Naive B cell (primary cell): ENCODE data around the gene CNTN1. TPM values are rescaled to one million over a fixed set of nuclear protein-coding genes. Genes with fewer than 3 reads are reported as not detected.

Experiments
- ATAC-seq, 2 donors: fragments of 150-1000 bp; cut with Tn5 transposase; 2 replicates each; pipeline ENCODE4 v1.10.0; 2021; ENCODE audit warnings: low read depth in 2 of 2, mild to moderate bottlenecking in 2 of 2, moderate library complexity in 2 of 2
- DNase-seq: peaks from one replicate; pipeline ENCODE4 v3.0.0; 2022
- H3K27ac Mint-ChIP-seq, 6 donors: one replicate each; pipeline ENCODE4 v1.8.0; 2020 to 2022; ENCODE audit warnings: mild to moderate bottlenecking in 6 of 6, mixed read lengths in 6 of 6, moderate library complexity in 5 of 6, inconsistent platforms in 2 of 6
- H3K27me3 Mint-ChIP-seq, 3 donors: one replicate each; pipeline ENCODE4 v1.8.0; 2021 to 2022; ENCODE audit warnings: mixed read lengths in 3 of 3, mild to moderate bottlenecking in 1 of 3
- H3K36me3 Mint-ChIP-seq, 2 donors: one replicate each; pipeline ENCODE4 v1.8.0; 2020 to 2022; ENCODE audit warnings: mixed read lengths in 2 of 2, inconsistent platforms in 1 of 2, mild to moderate bottlenecking in 1 of 2
- H3K4me1 Mint-ChIP-seq, 3 donors: one replicate each; pipeline ENCODE4 v1.8.0; 2020 to 2022; ENCODE audit warnings: mixed read lengths in 3 of 3, inconsistent platforms in 1 of 3, mild to moderate bottlenecking in 1 of 3, moderate library complexity in 1 of 3
- H3K4me3 Mint-ChIP-seq, 8 donors: one replicate each; pipeline ENCODE4 v1.8.0; 2020 to 2022; ENCODE audit warnings: mild to moderate bottlenecking in 8 of 8, mixed read lengths in 8 of 8, moderate library complexity in 8 of 8, inconsistent platforms in 2 of 8
- H3K9me3 Mint-ChIP-seq, 7 donors: one replicate each; pipeline ENCODE4 v1.8.0; 2020 to 2022; ENCODE audit warnings: mixed read lengths in 7 of 7, mild to moderate bottlenecking in 5 of 7, inconsistent platforms in 2 of 7, moderate library complexity in 1 of 7
- polyA plus RNA-seq, 6 donors: library from polyadenylated mRNA; unstranded; fragments of 300-500 nt; fragmentation: Illumina TruSeq; gene quantifications; one replicate each; pipeline ENCODE4 v1.2.3, GENCODE V29; 2021; ENCODE audit warnings: low read depth in 6 of 6

Gene CNTN1
- polyA plus RNA-seq, 6 donors from 2014 or later = not detected

GRCh38 chr12:40760821-40761220, 68.6 kb downstream of the CNTN1 start:
- H3K9me3 Mint-ChIP-seq = peaks cover 0 to 4% (median 0%) of the 10 kb centered on the region in 7 donors

GRCh38 chr12:40762072-40762471, 69.8 kb downstream of the CNTN1 start:
- DNase-seq (no peak), ATAC-seq (no peak)
- peaks cover 0 to 6% (median 4%) of the 10 kb centered on the region in 7 donors for H3K9me3 Mint-ChIP-seq
- peaks cover 0 to 2% (median 0%) of the 10 kb centered on the region in 3 donors for H3K4me1 Mint-ChIP-seq
- no peaks in the 10 kb centered on the region for H3K36me3 Mint-ChIP-seq
- no peaks in the 10 kb centered on the region for H3K27me3 Mint-ChIP-seq
- H3K4me3 Mint-ChIP-seq = no peak overlapping the region
- no peak overlapping the region for H3K27ac Mint-ChIP-seq

More at GRCh38 chr12:40760821-40761220, 68.6 kb downstream of the CNTN1 start:
- no peak overlapping the region for H3K4me3 Mint-ChIP-seq
- H3K27me3 Mint-ChIP-seq = no peaks in the 10 kb centered on the region
- peaks cover 0 to 2% (median 0%) of the 10 kb centered on the region in 3 donors for H3K4me1 Mint-ChIP-seq
- no peaks in the 10 kb centered on the region for H3K36me3 Mint-ChIP-seq
- no peak overlapping the region for H3K27ac Mint-ChIP-seq
- no peak for DNase-seq
- ATAC-seq = no peak

DNA sequence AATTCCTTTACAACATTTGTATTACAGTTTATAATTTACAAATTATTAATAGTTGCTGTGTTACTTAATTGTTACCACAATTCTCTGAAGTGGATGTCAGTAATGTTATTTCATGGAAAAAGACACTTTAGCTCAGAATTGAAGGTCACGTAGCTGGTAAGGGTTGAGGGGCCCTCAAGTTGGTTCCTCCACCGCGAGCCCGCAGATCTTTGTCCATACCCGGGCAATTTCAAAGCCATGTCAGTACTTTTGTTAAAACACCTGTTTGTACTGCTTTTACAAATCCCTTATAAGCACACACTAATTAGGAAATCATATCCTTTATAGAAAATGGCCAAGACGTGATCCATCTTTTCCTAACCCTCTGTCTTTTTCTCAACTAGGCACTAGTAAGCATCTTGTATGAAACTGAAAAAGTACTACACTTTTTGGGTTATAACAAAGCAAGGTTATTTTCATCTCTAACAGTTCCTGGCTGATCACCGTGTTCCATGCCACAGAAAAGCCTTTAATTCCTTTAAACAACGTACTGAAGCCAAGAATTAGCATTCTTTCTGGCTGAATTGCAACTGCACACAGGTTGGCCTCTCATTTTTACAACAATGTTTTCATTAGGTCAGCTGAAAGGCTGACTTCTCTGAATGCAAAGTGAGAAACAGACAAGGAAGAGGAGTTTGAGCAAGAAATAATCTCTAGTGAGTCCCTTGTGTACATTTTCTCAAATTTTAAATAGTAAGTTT, 76.1 kb downstream of the CNTN1 start:
- Mint-ChIP-seq H3K9me3 (peaks cover 0 to 6% (median 3%) of the 10 kb centered on the region in 7 donors), H3K27ac (no peak overlapping the region), H3K36me3 (no peaks in the 10 kb centered on the region), H3K4me3 (no peak overlapping the region), H3K27me3 (no peaks in the 10 kb centered on the region), H3K4me1 (no peaks in the 10 kb centered on the region)
- ATAC-seq = no peak
- no peak for DNase-seq

DNA sequence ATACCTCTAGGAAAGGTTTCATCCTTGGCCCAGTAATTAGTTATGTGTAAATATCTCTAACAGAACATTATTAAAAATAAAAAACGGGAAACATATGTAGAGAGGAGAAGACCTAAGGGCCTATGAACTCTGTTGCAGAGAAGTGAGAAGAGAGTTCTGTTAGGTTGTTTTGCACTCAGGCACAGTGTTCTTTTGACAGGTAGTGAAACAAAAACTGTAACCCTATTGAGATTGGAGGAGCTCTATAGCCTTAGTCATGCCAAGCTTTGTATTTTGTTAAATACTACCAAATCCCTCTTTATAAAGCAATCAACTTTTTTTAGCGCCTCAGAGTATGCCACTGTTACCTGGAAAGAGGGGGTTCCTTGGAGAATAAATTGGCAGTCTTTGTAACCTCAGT, 77.6 kb downstream of the CNTN1 start:
- Mint-ChIP-seq H3K4me1 (no peaks in the 10 kb centered on the region), H3K4me3 (no peak overlapping the region), H3K9me3 (peaks cover 0 to 6% (median 3%) of the 10 kb centered on the region in 7 donors), H3K27ac (no peak overlapping the region), H3K27me3 (no peaks in the 10 kb centered on the region), H3K36me3 (no peaks in the 10 kb centered on the region)
- DNase-seq (no peak), ATAC-seq (no peak)

GRCh38 chr12:40770781-40771180, 78.5 kb downstream of the CNTN1 start:
- Mint-ChIP-seq H3K27me3 (no peaks in the 10 kb centered on the region), H3K27ac (no peak overlapping the region), H3K4me1 (no peaks in the 10 kb centered on the region), H3K36me3 (no peaks in the 10 kb centered on the region), H3K9me3 (peaks cover 0 to 6% (median 3%) of the 10 kb centered on the region in 7 donors), H3K4me3 (no peak overlapping the region)
- no peak for DNase-seq
- ATAC-seq = no peak

GRCh38 chr12:40775661-40776060, 83.4 kb downstream of the CNTN1 start:
- DNase-seq (no peak), ATAC-seq (no peak)
- H3K4me1 Mint-ChIP-seq = no peaks in the 10 kb centered on the region
- H3K9me3 Mint-ChIP-seq = no peaks in the 10 kb centered on the region
- no peaks in the 10 kb centered on the region for H3K27me3 Mint-ChIP-seq
- H3K36me3 Mint-ChIP-seq = no peaks in the 10 kb centered on the region
- H3K4me3 Mint-ChIP-seq = no peak overlapping the region
- no peak overlapping the region for H3K27ac Mint-ChIP-seq

- H3K9me3 Mint-ChIP-seq = peaks cover 0 to 10% (median 0%) of the 10 kb centered on the region in 7 donors
- DNase-seq (no peak), ATAC-seq (no peak)
- H3K4me3 Mint-ChIP-seq = no peak overlapping the region
- no peaks in the 10 kb centered on the region for H3K36me3 Mint-ChIP-seq
- H3K4me1 Mint-ChIP-seq = no peaks in the 10 kb centered on the region
- H3K27ac Mint-ChIP-seq = no peak overlapping the region
- no peaks in the 10 kb centered on the region for H3K27me3 Mint-ChIP-seq
These were observed 91.9 kb downstream of the CNTN1 start for GRCh38 chr12:40784102-40784501.

DNA sequence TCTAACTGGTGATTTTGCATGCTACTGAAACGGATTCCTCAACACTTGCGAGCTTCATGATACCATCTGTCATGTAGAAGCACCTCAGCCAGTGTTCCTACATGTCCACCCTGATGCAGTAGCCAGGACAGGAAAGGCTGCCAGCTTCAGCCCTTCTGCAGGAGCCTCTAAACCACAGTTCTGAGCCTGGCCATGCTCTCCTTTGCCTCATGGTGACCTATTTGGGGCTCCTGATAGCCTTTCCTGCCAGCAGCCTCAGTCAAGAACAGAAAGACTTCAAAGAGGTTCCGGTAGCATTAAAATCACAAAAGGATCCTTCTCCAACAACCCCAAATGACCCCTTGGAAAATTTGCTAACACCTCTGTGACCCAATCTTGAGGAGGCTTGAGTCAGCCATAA, 96.0 kb downstream of the CNTN1 start:
- DNase-seq = no peak
- ATAC-seq = no peak
- no peak overlapping the region for H3K4me3 Mint-ChIP-seq

DNA sequence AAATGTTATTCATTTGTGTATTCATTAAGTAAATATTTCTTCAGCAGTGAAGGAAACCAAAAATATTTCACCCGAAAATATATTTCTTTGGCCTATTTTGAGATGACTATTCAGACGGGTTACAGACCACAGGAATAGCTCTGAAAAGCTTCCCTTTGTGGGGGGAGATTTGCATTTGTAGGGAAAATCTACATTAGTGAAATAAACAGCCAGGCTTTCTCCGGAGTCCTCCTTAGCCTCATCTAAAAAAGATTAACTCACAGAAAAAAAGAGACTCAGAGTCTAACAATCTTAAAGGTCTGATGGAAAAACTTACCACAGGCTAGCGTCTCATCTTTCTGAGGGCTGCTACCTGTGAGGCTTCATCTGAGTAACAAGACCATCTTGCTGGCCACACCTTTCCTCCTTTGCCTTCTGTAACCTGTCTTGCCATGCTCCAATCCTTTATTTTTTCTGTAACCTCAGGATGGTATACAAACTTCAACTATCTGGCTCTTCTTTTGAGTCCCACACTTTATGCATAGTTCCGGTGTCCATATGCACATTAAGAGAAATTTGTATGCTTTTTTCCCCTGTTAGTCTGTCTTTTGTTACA, 100.7 kb downstream of the CNTN1 start:
- peaks cover 0 to 3% (median 0%) of the 10 kb centered on the region in 7 donors for H3K9me3 Mint-ChIP-seq
- no peak overlapping the region for H3K27ac Mint-ChIP-seq
- H3K4me1 Mint-ChIP-seq = no peaks in the 10 kb centered on the region

More for the DNA sequence above, 96.0 kb downstream of the CNTN1 start:
- peaks cover 0 to 13% (median 0%) of the 10 kb centered on the region in 7 donors for H3K9me3 Mint-ChIP-seq
- H3K27ac Mint-ChIP-seq = no peak overlapping the region
- H3K27me3 Mint-ChIP-seq = no peaks in the 10 kb centered on the region
- no peaks in the 10 kb centered on the region for H3K36me3 Mint-ChIP-seq
- no peaks in the 10 kb centered on the region for H3K4me1 Mint-ChIP-seq

GRCh38 chr12:40793471-40793870, 101.2 kb downstream of the CNTN1 start:
- no peaks in the 10 kb centered on the region for H3K4me1 Mint-ChIP-seq
- H3K27me3 Mint-ChIP-seq = no peaks in the 10 kb centered on the region
- ATAC-seq (no peak), DNase-seq (no peak)
- H3K4me3 Mint-ChIP-seq = peak overlapping the region in 1 of 8 donors; percentile 3
- H3K27ac Mint-ChIP-seq = no peak overlapping the region
- peaks cover 0 to 3% (median 0%) of the 10 kb centered on the region in 7 donors for H3K9me3 Mint-ChIP-seq
- no peaks in the 10 kb centered on the region for H3K36me3 Mint-ChIP-seq

More for the DNA sequence above, 100.7 kb downstream of the CNTN1 start:
- Mint-ChIP-seq H3K4me3 (no peak overlapping the region), H3K27me3 (no peaks in the 10 kb centered on the region), H3K36me3 (no peaks in the 10 kb centered on the region)
- no peak for ATAC-seq
- DNase-seq = no peak

GRCh38 chr12:40794087-40794486, 101.8 kb downstream of the CNTN1 start:
- H3K36me3 Mint-ChIP-seq = no peaks in the 10 kb centered on the region
- peaks cover 0 to 3% (median 0%) of the 10 kb centered on the region in 7 donors for H3K9me3 Mint-ChIP-seq
- no peaks in the 10 kb centered on the region for H3K27me3 Mint-ChIP-seq
- H3K4me1 Mint-ChIP-seq = no peaks in the 10 kb centered on the region
- DNase-seq (no peak), ATAC-seq (no peak)
- H3K4me3 Mint-ChIP-seq = no peak overlapping the region
- H3K27ac Mint-ChIP-seq = no peak overlapping the region

DNA sequence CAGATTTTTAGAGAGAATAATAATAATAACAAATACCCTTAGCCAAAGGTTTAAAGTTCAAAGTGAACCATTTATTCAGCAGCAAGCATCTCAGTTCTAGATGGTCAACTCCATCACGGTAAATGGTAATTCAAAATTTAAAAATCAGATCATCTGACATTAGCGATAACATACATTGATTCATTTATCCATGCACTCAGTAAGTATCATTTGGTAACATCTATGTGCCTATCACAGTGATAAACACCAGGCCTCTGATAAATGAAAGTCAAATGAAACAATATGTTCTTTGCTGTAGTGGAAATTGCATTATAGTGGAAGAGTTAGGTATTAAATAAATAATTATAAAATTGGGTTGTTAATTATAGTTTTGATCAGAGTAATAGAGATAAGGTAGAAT, 108.8 kb downstream of the CNTN1 start:
- Mint-ChIP-seq H3K36me3 (no peaks in the 10 kb centered on the region), H3K4me1 (no peaks in the 10 kb centered on the region), H3K9me3 (peaks cover 0 to 4% (median 0%) of the 10 kb centered on the region in 7 donors), H3K27me3 (no peaks in the 10 kb centered on the region), H3K4me3 (no peak overlapping the region), H3K27ac (no peak overlapping the region)
- ATAC-seq = no peak
- DNase-seq = no peak

GRCh38 chr12:40801861-40802260, 109.6 kb downstream of the CNTN1 start:
- Mint-ChIP-seq H3K4me1 (no peaks in the 10 kb centered on the region), H3K9me3 (peaks cover 0 to 4% (median 0%) of the 10 kb centered on the region in 7 donors), H3K36me3 (no peaks in the 10 kb centered on the region), H3K4me3 (no peak overlapping the region), H3K27me3 (no peaks in the 10 kb centered on the region), H3K27ac (no peak overlapping the region)
- no peak for ATAC-seq
- DNase-seq = no peak

GRCh38 chr12:40802656-40803055, 110.4 kb downstream of the CNTN1 start:
- Mint-ChIP-seq H3K9me3 (peaks cover 0 to 4% (median 0%) of the 10 kb centered on the region in 7 donors), H3K4me3 (no peak overlapping the region), H3K27ac (no peak overlapping the region), H3K36me3 (no peaks in the 10 kb centered on the region), H3K27me3 (no peaks in the 10 kb centered on the region), H3K4me1 (no peaks in the 10 kb centered on the region)
- no peak for ATAC-seq
- no peak for DNase-seq
